HEK293 (cell line): ENCODE data around the gene TTLL10.

Experiments
- MYNN ChIP-seq: fragments of 450-650 bp; formaldehyde crosslinking; IDR thresholded peaks from 2 replicates; pipeline ENCODE4 v1.5.1; 2016; ENCODE audit warnings: missing biosample characterization, missing genetic modification characterization, borderline replicate concordance
- ZFP41 ChIP-seq: fragments of 450-650 bp; formaldehyde crosslinking; IDR thresholded peaks from 2 replicates; pipeline ENCODE4 v1.5.1; 2016; ENCODE audit warnings: missing biosample characterization, missing genetic modification characterization, borderline replicate concordance
- ZNF629 ChIP-seq: fragments of 450-650 bp; formaldehyde crosslinking; IDR thresholded peaks from 2 replicates; pipeline ENCODE4 v1.5.1; 2017; ENCODE audit warnings: missing biosample characterization, missing genetic modification characterization
- TF ChIP-seq, protein P1 (sequence below): fragments of 450-650 bp; formaldehyde crosslinking; IDR thresholded peaks from 2 replicates; pipeline ENCODE4 v1.5.1; 2016; ENCODE audit warnings: missing biosample characterization, missing genetic modification characterization
- TF ChIP-seq, protein P2 (sequence below): fragments of 450-650 bp; formaldehyde crosslinking; IDR thresholded peaks from 2 replicates; pipeline ENCODE4 v1.5.1; 2016; ENCODE audit warnings: missing biosample characterization, missing genetic modification characterization, borderline replicate concordance
- TF ChIP-seq, protein P3 (sequence below): fragments of 450-650 bp; formaldehyde crosslinking; IDR thresholded peaks from 2 replicates; pipeline ENCODE4 v1.5.1; 2016; ENCODE audit warnings: missing biosample characterization, missing genetic modification characterization
- TF ChIP-seq, protein P4 (sequence below): fragments of 450-650 bp; IDR thresholded peaks from 2 replicates; pipeline ENCODE4 v1.5.1; 2018; ENCODE audit warnings: missing biosample characterization, mild to moderate bottlenecking, missing genetic modification characterization
- TF ChIP-seq, protein P5 (sequence below): sonication (generic); formaldehyde crosslinking; IDR thresholded peaks from 2 replicates; pipeline ENCODE4 v1.8.1; 2022; ENCODE audit warnings: mild to moderate bottlenecking, moderate library complexity, missing genetic modification reagents

DNA sequence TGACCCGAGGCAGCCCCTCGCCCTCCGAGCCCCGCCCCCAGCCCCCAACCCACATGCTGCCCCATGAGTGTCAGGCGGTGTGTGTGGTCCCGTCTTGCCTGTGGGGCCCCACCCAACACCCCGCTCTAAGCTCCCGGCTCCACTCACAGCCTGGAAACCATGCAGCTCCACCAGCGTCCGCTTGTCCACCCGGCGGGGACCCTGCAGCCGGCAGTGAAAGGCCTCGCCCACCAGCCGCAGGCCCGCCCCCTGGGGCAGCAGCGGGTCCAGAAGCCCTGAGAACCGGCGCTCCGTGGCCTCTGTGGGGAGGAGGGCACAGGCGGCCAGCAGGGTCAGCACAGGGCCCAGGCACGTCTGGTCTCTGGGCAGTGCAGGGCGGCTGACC, 70.1 kb downstream of the TTLL10 start:
- TF ChIP-seq, protein P1, sequence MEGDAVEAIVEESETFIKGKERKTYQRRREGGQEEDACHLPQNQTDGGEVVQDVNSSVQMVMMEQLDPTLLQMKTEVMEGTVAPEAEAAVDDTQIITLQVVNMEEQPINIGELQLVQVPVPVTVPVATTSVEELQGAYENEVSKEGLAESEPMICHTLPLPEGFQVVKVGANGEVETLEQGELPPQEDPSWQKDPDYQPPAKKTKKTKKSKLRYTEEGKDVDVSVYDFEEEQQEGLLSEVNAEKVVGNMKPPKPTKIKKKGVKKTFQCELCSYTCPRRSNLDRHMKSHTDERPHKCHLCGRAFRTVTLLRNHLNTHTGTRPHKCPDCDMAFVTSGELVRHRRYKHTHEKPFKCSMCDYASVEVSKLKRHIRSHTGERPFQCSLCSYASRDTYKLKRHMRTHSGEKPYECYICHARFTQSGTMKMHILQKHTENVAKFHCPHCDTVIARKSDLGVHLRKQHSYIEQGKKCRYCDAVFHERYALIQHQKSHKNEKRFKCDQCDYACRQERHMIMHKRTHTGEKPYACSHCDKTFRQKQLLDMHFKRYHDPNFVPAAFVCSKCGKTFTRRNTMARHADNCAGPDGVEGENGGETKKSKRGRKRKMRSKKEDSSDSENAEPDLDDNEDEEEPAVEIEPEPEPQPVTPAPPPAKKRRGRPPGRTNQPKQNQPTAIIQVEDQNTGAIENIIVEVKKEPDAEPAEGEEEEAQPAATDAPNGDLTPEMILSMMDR (tag by site-specific recombination): no peak
- TF ChIP-seq, protein P2, sequence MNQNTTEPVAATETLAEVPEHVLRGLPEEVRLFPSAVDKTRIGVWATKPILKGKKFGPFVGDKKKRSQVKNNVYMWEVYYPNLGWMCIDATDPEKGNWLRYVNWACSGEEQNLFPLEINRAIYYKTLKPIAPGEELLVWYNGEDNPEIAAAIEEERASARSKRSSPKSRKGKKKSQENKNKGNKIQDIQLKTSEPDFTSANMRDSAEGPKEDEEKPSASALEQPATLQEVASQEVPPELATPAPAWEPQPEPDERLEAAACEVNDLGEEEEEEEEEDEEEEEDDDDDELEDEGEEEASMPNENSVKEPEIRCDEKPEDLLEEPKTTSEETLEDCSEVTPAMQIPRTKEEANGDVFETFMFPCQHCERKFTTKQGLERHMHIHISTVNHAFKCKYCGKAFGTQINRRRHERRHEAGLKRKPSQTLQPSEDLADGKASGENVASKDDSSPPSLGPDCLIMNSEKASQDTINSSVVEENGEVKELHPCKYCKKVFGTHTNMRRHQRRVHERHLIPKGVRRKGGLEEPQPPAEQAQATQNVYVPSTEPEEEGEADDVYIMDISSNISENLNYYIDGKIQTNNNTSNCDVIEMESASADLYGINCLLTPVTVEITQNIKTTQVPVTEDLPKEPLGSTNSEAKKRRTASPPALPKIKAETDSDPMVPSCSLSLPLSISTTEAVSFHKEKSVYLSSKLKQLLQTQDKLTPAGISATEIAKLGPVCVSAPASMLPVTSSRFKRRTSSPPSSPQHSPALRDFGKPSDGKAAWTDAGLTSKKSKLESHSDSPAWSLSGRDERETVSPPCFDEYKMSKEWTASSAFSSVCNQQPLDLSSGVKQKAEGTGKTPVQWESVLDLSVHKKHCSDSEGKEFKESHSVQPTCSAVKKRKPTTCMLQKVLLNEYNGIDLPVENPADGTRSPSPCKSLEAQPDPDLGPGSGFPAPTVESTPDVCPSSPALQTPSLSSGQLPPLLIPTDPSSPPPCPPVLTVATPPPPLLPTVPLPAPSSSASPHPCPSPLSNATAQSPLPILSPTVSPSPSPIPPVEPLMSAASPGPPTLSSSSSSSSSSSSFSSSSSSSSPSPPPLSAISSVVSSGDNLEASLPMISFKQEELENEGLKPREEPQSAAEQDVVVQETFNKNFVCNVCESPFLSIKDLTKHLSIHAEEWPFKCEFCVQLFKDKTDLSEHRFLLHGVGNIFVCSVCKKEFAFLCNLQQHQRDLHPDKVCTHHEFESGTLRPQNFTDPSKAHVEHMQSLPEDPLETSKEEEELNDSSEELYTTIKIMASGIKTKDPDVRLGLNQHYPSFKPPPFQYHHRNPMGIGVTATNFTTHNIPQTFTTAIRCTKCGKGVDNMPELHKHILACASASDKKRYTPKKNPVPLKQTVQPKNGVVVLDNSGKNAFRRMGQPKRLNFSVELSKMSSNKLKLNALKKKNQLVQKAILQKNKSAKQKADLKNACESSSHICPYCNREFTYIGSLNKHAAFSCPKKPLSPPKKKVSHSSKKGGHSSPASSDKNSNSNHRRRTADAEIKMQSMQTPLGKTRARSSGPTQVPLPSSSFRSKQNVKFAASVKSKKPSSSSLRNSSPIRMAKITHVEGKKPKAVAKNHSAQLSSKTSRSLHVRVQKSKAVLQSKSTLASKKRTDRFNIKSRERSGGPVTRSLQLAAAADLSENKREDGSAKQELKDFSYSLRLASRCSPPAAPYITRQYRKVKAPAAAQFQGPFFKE (tag by site-specific recombination): no peak
- TF ChIP-seq, protein P3, sequence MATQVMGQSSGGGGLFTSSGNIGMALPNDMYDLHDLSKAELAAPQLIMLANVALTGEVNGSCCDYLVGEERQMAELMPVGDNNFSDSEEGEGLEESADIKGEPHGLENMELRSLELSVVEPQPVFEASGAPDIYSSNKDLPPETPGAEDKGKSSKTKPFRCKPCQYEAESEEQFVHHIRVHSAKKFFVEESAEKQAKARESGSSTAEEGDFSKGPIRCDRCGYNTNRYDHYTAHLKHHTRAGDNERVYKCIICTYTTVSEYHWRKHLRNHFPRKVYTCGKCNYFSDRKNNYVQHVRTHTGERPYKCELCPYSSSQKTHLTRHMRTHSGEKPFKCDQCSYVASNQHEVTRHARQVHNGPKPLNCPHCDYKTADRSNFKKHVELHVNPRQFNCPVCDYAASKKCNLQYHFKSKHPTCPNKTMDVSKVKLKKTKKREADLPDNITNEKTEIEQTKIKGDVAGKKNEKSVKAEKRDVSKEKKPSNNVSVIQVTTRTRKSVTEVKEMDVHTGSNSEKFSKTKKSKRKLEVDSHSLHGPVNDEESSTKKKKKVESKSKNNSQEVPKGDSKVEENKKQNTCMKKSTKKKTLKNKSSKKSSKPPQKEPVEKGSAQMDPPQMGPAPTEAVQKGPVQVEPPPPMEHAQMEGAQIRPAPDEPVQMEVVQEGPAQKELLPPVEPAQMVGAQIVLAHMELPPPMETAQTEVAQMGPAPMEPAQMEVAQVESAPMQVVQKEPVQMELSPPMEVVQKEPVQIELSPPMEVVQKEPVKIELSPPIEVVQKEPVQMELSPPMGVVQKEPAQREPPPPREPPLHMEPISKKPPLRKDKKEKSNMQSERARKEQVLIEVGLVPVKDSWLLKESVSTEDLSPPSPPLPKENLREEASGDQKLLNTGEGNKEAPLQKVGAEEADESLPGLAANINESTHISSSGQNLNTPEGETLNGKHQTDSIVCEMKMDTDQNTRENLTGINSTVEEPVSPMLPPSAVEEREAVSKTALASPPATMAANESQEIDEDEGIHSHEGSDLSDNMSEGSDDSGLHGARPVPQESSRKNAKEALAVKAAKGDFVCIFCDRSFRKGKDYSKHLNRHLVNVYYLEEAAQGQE (tag by site-specific recombination): no peak
- TF ChIP-seq, protein P4, sequence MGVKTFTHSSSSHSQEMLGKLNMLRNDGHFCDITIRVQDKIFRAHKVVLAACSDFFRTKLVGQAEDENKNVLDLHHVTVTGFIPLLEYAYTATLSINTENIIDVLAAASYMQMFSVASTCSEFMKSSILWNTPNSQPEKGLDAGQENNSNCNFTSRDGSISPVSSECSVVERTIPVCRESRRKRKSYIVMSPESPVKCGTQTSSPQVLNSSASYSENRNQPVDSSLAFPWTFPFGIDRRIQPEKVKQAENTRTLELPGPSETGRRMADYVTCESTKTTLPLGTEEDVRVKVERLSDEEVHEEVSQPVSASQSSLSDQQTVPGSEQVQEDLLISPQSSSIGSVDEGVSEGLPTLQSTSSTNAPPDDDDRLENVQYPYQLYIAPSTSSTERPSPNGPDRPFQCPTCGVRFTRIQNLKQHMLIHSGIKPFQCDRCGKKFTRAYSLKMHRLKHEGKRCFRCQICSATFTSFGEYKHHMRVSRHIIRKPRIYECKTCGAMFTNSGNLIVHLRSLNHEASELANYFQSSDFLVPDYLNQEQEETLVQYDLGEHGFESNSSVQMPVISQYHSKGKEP (tag by site-specific recombination): no peak
- no peak for TF ChIP-seq ZNF629
- TF ChIP-seq ZFP41 (tag by site-specific recombination): no peak
- no peak for TF ChIP-seq MYNN (tag by site-specific recombination)
- TF ChIP-seq, protein P5, sequence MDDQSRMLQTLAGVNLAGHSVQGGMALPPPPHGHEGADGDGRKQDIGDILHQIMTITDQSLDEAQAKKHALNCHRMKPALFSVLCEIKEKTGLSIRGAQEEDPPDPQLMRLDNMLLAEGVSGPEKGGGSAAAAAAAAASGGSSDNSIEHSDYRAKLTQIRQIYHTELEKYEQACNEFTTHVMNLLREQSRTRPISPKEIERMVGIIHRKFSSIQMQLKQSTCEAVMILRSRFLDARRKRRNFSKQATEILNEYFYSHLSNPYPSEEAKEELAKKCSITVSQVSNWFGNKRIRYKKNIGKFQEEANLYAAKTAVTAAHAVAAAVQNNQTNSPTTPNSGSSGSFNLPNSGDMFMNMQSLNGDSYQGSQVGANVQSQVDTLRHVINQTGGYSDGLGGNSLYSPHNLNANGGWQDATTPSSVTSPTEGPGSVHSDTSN (CRISPR knock-in tag): no peak
